MM.1S (cell line): ENCODE data around the gene PPP1R17.

Experiments
- DNase-seq: peaks from one replicate; pipeline ENCODE4 v3.0.0-alpha.2; 2015
- H2AFZ ChIP-seq: fragments of 300-600 bp; sonication (generic); 2 replicates; pipeline ENCODE4 v1.6.0; 2016; ENCODE audit warnings: antibody characterized with exemption, low read length
- H3F3A ChIP-seq: fragments of 300-600 bp; sonication (generic); 2 replicates; pipeline ENCODE4 v1.6.1; 2016; ENCODE audit warnings: mild to moderate bottlenecking, antibody characterized with exemption, low read length, moderate library complexity, mixed read lengths; ENCODE audit not compliant: insufficient read depth
- H3K27ac ChIP-seq: fragments of 300-600 bp; sonication (generic); 2 replicates; pipeline ENCODE4 v1.5.1; 2016; ENCODE audit warnings: mild to moderate bottlenecking, low read length
- H3K27me3 ChIP-seq: fragments of 300-600 bp; sonication (generic); replicated peaks from 2 replicates; pipeline ENCODE4 v1.6.0; 2016; ENCODE audit warnings: low read length; ENCODE audit not compliant: insufficient read depth
- H3K36me3 ChIP-seq: fragments of 300-600 bp; sonication (generic); replicated peaks from 2 replicates; pipeline ENCODE4 v1.6.1; 2016; ENCODE audit warnings: mild to moderate bottlenecking, low read length, mixed read lengths; ENCODE audit not compliant: insufficient read depth
- H3K4me1 ChIP-seq: fragments of 300-600 bp; sonication (generic); 2 replicates; pipeline ENCODE4 v1.6.1; 2016; ENCODE audit warnings: low read length, mixed read lengths
- H3K4me2 ChIP-seq: fragments of 300-600 bp; sonication (generic); 2 replicates; pipeline ENCODE4 v1.6.0; 2016; ENCODE audit warnings: low read depth, low read length
- H3K4me3 ChIP-seq: fragments of 300-600 bp; sonication (generic); 2 replicates; pipeline ENCODE4 v1.5.1; 2016; ENCODE audit warnings: low read length, mixed read lengths
- H3K79me2 ChIP-seq: fragments of 300-600 bp; sonication (generic); 2 replicates; pipeline ENCODE4 v1.6.1; 2016; ENCODE audit warnings: mixed run types, low read length, mixed read lengths
- H3K9ac ChIP-seq: fragments of 300-600 bp; sonication (generic); 2 replicates; pipeline ENCODE4 v1.6.1; 2016; ENCODE audit warnings: low read length, mixed read lengths
- H3K9me2 ChIP-seq: fragments of 300-600 bp; sonication (generic); replicated peaks from 2 replicates; pipeline ENCODE4 v1.6.1; 2016; ENCODE audit warnings: mild to moderate bottlenecking, low read length, mixed read lengths; ENCODE audit not compliant: insufficient read depth
- H3K9me3 ChIP-seq: fragments of 300-600 bp; sonication (generic); replicated peaks from 2 replicates; pipeline ENCODE4 v1.6.1; 2016; ENCODE audit warnings: mild to moderate bottlenecking, low read length, mixed read lengths; ENCODE audit not compliant: insufficient read depth
- H4K20me1 ChIP-seq: fragments of 300-600 bp; sonication (generic); 2 replicates; pipeline ENCODE4 v1.6.1; 2016; ENCODE audit warnings: mild to moderate bottlenecking, low read length, moderate library complexity, mixed read lengths; ENCODE audit not compliant: insufficient read depth
- EZH2 ChIP-seq: fragments of 300-600 bp; sonication (generic); optimal IDR thresholded peaks from 2 replicates; pipeline ENCODE3; 2017; ENCODE audit warnings: low read depth, mild to moderate bottlenecking, antibody characterized with exemption, low read length, mixed read lengths
- EZH2phosphoT487 ChIP-seq: fragments of 300-600 bp; sonication (generic); IDR thresholded peaks from 2 replicates; pipeline ENCODE4 v1.6.1; 2018; ENCODE audit warnings: antibody characterized with exemption, low read length
- TF ChIP-seq, protein P1 (sequence below): fragments of 300-600 bp; sonication (generic); IDR thresholded peaks from 2 replicates; pipeline ENCODE4 v1.5.1; 2016; ENCODE audit warnings: antibody characterized with exemption, low read length, mixed read lengths

PPP1R17 gene

DNA sequence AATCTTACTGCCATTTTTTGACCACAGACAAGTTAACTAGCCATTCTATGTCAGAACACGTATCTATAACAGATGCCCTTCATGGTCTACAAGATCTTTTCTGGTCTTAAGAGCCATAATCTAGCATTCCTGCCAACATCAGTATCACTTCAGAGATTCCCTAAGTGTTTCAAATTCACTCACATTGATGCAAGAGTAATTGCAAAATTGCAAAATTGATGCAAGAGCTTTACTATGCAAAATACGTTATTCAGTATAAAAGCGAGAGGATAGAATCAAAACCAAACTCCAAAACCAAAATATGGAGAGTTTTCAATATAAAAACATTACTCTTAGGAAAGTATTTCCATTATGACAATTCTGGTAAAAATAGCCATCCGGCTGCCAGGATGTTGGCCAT is 38.1 kb upstream of the PPP1R17 start:
- H3K27me3 ChIP-seq: no peaks in the 10 kb centered on the region
- no peak overlapping the region for H3K27ac ChIP-seq
- no peaks in the 10 kb centered on the region for H3K4me1 ChIP-seq
- H3K9me2 ChIP-seq: no peaks in the 10 kb centered on the region
- no peak overlapping the region for H2AFZ ChIP-seq
- no peaks in the 10 kb centered on the region for H3K79me2 ChIP-seq
- no peaks in the 10 kb centered on the region for H3K36me3 ChIP-seq
- no peak overlapping the region for H3K4me2 ChIP-seq
- no peak overlapping the region for H3K4me3 ChIP-seq
- no peak for DNase-seq
- no peaks in the 10 kb centered on the region for H4K20me1 ChIP-seq
- no peak overlapping the region for H3K9ac ChIP-seq
- H3K9me3 ChIP-seq: no peaks in the 10 kb centered on the region
- no peaks in the 10 kb centered on the region for H3F3A ChIP-seq
- no peak for TF ChIP-seq EZH2

DNA sequence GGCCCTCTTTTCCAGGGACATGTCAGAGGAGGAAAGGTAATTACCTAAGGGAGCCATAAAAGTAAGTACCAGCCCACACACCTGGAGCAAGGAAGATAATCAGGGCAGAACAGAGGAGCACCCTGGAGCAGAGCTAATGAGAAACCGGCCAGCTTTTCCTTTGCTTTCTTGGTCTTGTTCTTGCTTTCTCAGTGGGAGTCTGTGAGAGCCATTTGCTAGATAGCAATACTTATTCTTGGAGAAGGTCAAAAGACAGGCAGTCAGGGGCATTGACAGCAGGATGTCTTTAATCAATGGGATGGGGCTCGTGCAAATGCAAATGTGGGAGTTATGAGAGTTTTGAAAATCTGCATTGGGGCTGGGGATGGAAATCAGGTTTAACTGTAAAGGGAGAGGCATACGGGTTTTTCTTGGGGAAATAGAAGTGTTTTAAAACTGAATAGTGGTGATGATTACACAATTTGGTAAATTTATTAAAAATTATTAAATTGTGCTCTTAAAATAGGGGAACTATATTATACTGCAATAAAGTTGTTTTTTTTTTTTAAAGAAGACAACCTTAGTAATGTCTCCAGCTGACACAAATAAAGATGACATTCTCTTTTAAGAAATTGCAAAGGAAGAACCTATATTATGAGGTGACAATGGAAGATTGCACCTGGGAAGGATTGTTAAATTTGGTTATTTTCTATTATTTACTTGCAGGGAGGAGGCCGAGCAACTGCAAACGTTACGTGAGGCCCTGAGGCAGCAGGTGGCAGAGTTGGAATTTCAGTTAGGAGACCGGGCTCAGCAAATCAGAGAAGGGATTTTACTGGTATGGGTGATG is 35.6 kb upstream of the PPP1R17 start:
- Histone ChIP-seq H3K4me1 (no peaks in the 10 kb centered on the region), H3K27me3 (no peaks in the 10 kb centered on the region), H3K79me2 (no peaks in the 10 kb centered on the region), H3K9me2 (no peaks in the 10 kb centered on the region), H3K36me3 (no peaks in the 10 kb centered on the region), H3K4me2 (no peak overlapping the region), H3K27ac (no peak overlapping the region), H4K20me1 (no peaks in the 10 kb centered on the region), H2AFZ (no peak overlapping the region), H3K4me3 (no peak overlapping the region), H3K9me3 (no peaks in the 10 kb centered on the region), H3K9ac (no peak overlapping the region), H3F3A (no peaks in the 10 kb centered on the region)
- TF ChIP-seq, protein P1, sequence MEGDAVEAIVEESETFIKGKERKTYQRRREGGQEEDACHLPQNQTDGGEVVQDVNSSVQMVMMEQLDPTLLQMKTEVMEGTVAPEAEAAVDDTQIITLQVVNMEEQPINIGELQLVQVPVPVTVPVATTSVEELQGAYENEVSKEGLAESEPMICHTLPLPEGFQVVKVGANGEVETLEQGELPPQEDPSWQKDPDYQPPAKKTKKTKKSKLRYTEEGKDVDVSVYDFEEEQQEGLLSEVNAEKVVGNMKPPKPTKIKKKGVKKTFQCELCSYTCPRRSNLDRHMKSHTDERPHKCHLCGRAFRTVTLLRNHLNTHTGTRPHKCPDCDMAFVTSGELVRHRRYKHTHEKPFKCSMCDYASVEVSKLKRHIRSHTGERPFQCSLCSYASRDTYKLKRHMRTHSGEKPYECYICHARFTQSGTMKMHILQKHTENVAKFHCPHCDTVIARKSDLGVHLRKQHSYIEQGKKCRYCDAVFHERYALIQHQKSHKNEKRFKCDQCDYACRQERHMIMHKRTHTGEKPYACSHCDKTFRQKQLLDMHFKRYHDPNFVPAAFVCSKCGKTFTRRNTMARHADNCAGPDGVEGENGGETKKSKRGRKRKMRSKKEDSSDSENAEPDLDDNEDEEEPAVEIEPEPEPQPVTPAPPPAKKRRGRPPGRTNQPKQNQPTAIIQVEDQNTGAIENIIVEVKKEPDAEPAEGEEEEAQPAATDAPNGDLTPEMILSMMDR: no peak
- no peak for TF ChIP-seq EZH2phosphoT487
- DNase-seq: no peak

DNA sequence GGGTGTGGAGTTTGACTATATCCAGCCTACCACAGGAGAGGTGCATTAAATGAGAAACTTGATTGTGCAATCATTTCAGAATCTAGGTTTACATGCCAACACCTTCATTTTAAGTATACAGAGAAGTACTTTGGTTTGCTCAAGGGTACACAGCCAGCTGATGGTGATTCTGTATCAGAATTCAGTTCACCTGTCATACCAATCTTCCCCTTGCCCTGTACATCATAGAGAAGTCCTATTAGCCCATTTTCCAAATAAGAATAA is 35.0 kb upstream of the PPP1R17 start:
- no peaks in the 10 kb centered on the region for H3F3A ChIP-seq
- H3K4me2 ChIP-seq: no peak overlapping the region

DNA sequence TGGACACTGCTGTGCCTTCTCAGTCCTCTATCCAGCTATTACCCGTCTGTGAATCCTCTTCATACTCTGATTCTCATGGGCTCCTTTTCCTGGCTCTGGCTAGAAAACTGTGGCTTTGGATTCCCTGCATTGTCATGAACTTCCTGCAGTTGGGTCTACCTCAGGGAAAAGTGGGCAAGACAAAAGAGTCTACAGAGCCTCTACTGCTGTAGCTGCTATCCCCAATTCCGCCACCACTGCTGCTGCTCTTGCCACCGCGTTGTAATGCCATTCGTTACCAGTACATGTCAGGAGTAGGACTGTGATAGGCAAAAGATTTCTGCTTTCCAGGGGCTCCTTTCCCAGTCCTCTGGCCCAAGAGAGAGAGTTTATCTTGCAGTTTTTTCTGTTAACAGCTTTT is 23.9 kb upstream of the PPP1R17 start:
- no peak for DNase-seq

More for the DNA sequence above, 35.0 kb upstream of the PPP1R17 start:
- no peaks in the 10 kb centered on the region for H3K9me2 ChIP-seq
- no peak overlapping the region for H2AFZ ChIP-seq
- no peaks in the 10 kb centered on the region for H3K36me3 ChIP-seq
- TF ChIP-seq EZH2phosphoT487: no peak
- TF ChIP-seq, protein P1: no peak
- H3K9ac ChIP-seq: no peak overlapping the region
- H4K20me1 ChIP-seq: no peaks in the 10 kb centered on the region
- no peaks in the 10 kb centered on the region for H3K9me3 ChIP-seq
- no peak for DNase-seq
- H3K27me3 ChIP-seq: no peaks in the 10 kb centered on the region
- no peaks in the 10 kb centered on the region for H3K4me1 ChIP-seq
- no peak overlapping the region for H3K27ac ChIP-seq
- no peaks in the 10 kb centered on the region for H3K79me2 ChIP-seq
- H3K4me3 ChIP-seq: no peak overlapping the region

More for the DNA sequence above, 23.9 kb upstream of the PPP1R17 start:
- no peaks in the 10 kb centered on the region for H3K27me3 ChIP-seq
- no peaks in the 10 kb centered on the region for H4K20me1 ChIP-seq
- H3K9me3 ChIP-seq: no peaks in the 10 kb centered on the region
- no peaks in the 10 kb centered on the region for H3K4me1 ChIP-seq
- no peaks in the 10 kb centered on the region for H3K79me2 ChIP-seq
- no peaks in the 10 kb centered on the region for H3K9me2 ChIP-seq
- H2AFZ ChIP-seq: no peak overlapping the region
- no peak overlapping the region for H3K9ac ChIP-seq
- H3F3A ChIP-seq: no peaks in the 10 kb centered on the region
- no peak overlapping the region for H3K27ac ChIP-seq
- no peak overlapping the region for H3K4me3 ChIP-seq
- no peaks in the 10 kb centered on the region for H3K36me3 ChIP-seq
- TF ChIP-seq EZH2phosphoT487 (no peak), EZH2 (no peak)
- TF ChIP-seq, protein P1: no peak
- H3K4me2 ChIP-seq: no peak overlapping the region
